HG03103 (cell line): ENCODE data around the gene KCTD13.

Experiments
- ATAC-seq: cut with Tn5 transposase; IDR thresholded peaks from one replicate; pipeline ENCODE4 v1.9.1; 2021; ENCODE audit warnings: low read depth; ENCODE audit not compliant: unreplicated experiment

The KCTD13 gene

GRCh38 chr16:29858149-29858849 is 67.7 kb downstream of the KCTD13 start:
- no peak for ATAC-seq

GRCh38 chr16:29857133-29857760 is 68.8 kb downstream of the KCTD13 start:
- no peak for ATAC-seq
